Activated T-helper 2 cell treated with anti-CD3 and anti-CD28 coated beads, Interferon-gamma antibody, Interleukin-2, Interleukin-4, amounts not matched to agents 10 μg/mL and 5 μg/mL and 100 μg/mL, durations not matched to agents 14 hours and 24 hours and 36 hours (primary cell): ENCODE results near the gene SBNO2. TPM values are rescaled to one million over a fixed set of nuclear protein-coding genes. Genes with fewer than 3 reads are reported as not detected.
"Not testable (repeated sequence)": the region's sequence is repeated elsewhere in the genome, so short reads cannot be mapped to it uniquely, and the experiment has no call there.

Experiments
- DNase-seq: peaks from one replicate; pipeline ENCODE4 v3.0.0; 2021; ENCODE audit warnings: low spot score
- H3K27ac Mint-ChIP-seq: one replicate; pipeline ENCODE4 v1.8.0; 2021; ENCODE audit warnings: mixed read lengths
- H3K27me3 Mint-ChIP-seq: one replicate; pipeline ENCODE4 v1.8.0; 2021; ENCODE audit warnings: low read depth, mixed read lengths
- H3K36me3 Mint-ChIP-seq: one replicate; pipeline ENCODE4 v1.8.0; 2021; ENCODE audit warnings: low read depth, mixed read lengths
- H3K4me1 Mint-ChIP-seq: one replicate; pipeline ENCODE4 v1.8.0; 2021; ENCODE audit warnings: low read depth, mixed read lengths
- H3K4me3 Mint-ChIP-seq: one replicate; pipeline ENCODE4 v1.8.0; 2021; ENCODE audit warnings: low read depth, mild to moderate bottlenecking, moderate library complexity, mixed read lengths
- H3K9me3 Mint-ChIP-seq: one replicate; pipeline ENCODE4 v1.8.0; 2021; ENCODE audit warnings: mixed read lengths
- intact Hi-C: fragments of 100-400 bp; cut with micrococcal nuclease; formaldehyde crosslinking; loops from one replicate; pipeline ENCODE4 v1.15.1; 2023
- total RNA-seq: library from RNA; stranded (reverse); gene quantifications from 2 replicates; pipeline ENCODE4 v1.2.3, GENCODE V29; 2022

SBNO2 gene
- total RNA-seq, 1 donor from 2014 or later, result 82.8 TPM

DNA sequence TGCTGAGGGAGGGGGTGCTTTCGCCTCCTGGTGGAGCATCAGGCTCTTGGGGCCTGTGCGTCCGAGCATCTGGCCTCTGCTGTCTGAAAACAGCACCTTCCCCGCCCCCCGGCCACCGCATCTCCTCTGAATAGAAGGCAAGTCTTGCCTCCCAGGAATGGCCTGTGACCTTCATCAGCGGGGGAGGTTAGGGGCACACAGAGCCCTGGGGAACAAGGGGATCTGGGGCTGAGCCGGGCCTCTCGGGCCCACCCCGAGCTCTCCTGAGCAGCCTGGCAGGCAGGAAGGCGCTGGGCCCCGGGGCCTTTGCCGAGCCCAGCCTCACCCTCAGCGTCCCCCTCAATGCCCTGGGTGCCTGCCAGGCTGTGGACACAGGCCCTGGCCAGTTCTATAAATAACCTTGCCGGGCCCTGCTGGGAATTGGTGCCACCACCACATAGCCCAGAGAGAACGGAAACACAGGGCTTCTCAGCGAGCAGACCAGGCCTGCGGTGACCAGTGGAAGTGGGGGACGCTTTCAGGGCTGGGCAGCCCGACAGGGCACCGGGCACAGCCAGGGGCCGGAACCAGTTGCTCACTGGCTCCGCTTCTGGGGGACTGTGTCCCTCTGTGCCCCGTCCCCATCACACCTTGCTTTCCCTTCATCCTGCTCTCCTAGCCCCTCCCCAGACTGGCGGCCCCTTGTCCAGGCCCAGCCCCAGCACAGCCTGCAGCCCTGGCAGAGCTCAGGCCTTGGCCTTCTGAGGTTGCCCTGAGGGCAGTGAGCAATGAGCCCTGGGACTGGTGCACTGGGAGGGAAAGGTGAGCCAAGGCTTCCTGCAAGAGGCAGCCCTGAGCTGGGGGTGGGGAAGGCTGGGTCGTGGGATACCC is 41.0 kb upstream of the SBNO2 start:
- Mint-ChIP-seq H3K9me3 (no peaks in the 10 kb centered on the region), H3K4me1 (peaks cover 15% of the 10 kb centered on the region), H3K36me3 (peaks cover 28% of the 10 kb centered on the region), H3K27me3 (no peaks in the 10 kb centered on the region), H3K27ac (no peak overlapping the region), H3K4me3 (no peak overlapping the region)
- no peak for DNase-seq
- intact Hi-C loops, result no loop called here

GRCh38 chr19:1214299-1214861 is 40.3 kb upstream of the SBNO2 start:
- peaks cover 18% of the 10 kb centered on the region for H3K4me1 Mint-ChIP-seq
- H3K27me3 Mint-ChIP-seq, result no peaks in the 10 kb centered on the region
- no peak for DNase-seq
- peak overlapping the region; percentile 72 for H3K4me3 Mint-ChIP-seq
- intact Hi-C loops, result no loop called here
- peak overlapping the region; percentile 98 for H3K27ac Mint-ChIP-seq
- H3K36me3 Mint-ChIP-seq, result peaks cover 33% of the 10 kb centered on the region
- no peaks in the 10 kb centered on the region for H3K9me3 Mint-ChIP-seq

GRCh38 chr19:1213391-1214286 is 39.6 kb upstream of the SBNO2 start:
- intact Hi-C loops, result no loop called here

DNA sequence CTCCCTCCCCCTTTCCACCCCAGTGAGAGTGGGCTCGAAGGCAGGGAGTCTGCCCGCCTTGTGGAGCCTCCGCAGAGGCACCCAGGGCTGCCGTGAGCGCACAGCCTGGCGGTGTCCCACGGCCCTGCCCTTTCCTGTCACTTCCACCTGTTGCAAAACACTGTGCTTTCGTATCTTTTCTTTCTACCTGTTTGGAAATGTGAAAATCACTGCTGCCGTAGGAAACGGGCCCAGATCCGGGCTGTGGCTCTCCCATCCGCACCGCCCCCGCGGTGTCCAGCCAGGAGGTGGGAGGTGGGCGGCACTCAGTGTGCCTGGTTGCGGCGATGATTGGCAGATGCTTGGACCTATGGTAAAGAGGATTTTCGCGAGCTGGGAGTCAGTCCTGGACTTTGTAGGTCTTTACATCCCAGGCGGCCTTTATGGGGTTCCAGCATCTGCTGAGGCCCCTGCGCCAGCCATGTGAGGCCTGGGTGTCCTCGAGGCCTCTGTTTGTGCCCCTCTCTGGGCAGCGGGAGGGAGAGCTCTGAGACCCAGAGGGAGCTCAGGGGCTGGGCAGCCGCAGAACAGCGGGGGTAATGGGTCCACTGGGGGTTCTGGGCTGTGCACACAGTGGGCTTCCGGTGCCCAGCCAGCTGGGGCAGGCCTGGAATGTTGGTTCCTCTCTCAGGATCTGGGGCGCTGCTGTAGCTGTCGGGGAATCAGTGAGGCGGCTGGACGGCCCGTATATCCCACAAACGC is 37.6 kb upstream of the SBNO2 start:
- H3K27me3 Mint-ChIP-seq, result no peaks in the 10 kb centered on the region
- H3K36me3 Mint-ChIP-seq, result peaks cover 44% of the 10 kb centered on the region
- H3K4me1 Mint-ChIP-seq, result peaks cover 18% of the 10 kb centered on the region
- DNase-seq, result no peak
- intact Hi-C loops, result no loop called here
- H3K4me3 Mint-ChIP-seq, result peak overlapping the region; percentile 26
- no peak overlapping the region for H3K27ac Mint-ChIP-seq
- H3K9me3 Mint-ChIP-seq, result no peaks in the 10 kb centered on the region

More at GRCh38 chr19:1213391-1214286, 39.6 kb upstream of the SBNO2 start:
- Mint-ChIP-seq H3K27me3 (no peaks in the 10 kb centered on the region), H3K4me3 (peak overlapping the region; percentile 72), H3K36me3 (peaks cover 33% of the 10 kb centered on the region), H3K9me3 (no peaks in the 10 kb centered on the region), H3K4me1 (peaks cover 18% of the 10 kb centered on the region), H3K27ac (peak overlapping the region; percentile 98)
- peak; percentile 42 for DNase-seq

DNA sequence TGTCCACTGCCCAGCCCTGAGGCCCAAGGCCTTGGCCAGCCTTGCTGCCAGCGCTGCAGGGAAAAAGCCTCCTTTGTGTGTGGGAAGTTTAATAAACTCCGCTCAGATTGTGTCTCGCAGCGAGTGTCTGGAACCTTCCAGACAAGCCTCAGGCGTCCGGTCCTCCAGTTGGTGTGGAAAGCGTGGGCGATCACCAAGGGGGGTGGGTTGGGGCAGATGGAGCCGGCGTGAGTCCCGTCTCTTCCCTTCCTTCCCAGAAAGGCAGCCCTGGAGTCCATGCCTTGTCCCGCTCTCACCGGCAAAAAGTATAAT is 36.1 kb upstream of the SBNO2 start:
- peaks cover 46% of the 10 kb centered on the region for H3K36me3 Mint-ChIP-seq
- no peaks in the 10 kb centered on the region for H3K9me3 Mint-ChIP-seq
- H3K4me1 Mint-ChIP-seq, result peaks cover 19% of the 10 kb centered on the region
- intact Hi-C loops, result no loop called here
- no peak overlapping the region for H3K4me3 Mint-ChIP-seq
- no peaks in the 10 kb centered on the region for H3K27me3 Mint-ChIP-seq
- DNase-seq, result no peak
- H3K27ac Mint-ChIP-seq, result no peak overlapping the region

GRCh38 chr19:1208830-1209229 is 34.8 kb upstream of the SBNO2 start:
- H3K27me3 Mint-ChIP-seq, H3K27ac Mint-ChIP-seq, H3K9me3 Mint-ChIP-seq, DNase-seq, intact Hi-C loops: not testable (repeated sequence)
- Mint-ChIP-seq H3K36me3 (peaks cover 43% of the 10 kb centered on the region), H3K4me3 (peak overlapping the region; percentile 26), H3K4me1 (peaks cover 18% of the 10 kb centered on the region)

DNA sequence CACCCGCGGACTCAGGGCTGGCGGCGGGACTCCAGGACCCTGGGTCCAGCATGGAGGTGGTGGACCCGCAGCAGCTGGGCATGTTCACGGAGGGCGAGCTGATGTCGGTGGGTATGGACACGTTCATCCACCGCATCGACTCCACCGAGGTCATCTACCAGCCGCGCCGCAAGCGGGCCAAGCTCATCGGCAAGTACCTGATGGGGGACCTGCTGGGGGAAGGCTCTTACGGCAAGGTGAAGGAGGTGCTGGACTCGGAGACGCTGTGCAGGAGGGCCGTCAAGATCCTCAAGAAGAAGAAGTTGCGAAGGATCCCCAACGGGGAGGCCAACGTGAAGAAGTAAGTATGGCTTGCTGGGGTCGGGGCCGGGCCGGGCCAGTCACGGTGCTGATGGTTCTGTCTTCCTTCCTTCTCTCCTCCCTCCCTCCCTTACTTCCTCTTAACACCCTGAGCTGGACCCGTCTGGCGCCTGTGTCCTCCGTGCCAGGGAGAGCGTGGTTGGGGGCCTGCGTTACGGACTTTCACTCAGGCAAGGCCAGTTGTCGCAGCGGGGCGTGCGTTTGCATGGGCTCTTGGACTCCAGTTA is 32.9 kb upstream of the SBNO2 start:
- peaks cover 20% of the 10 kb centered on the region for H3K4me1 Mint-ChIP-seq
- H3K4me3 Mint-ChIP-seq, result peak overlapping the region; percentile 91
- intact Hi-C loops, result no loop called here
- no peaks in the 10 kb centered on the region for H3K27me3 Mint-ChIP-seq
- peaks cover 35% of the 10 kb centered on the region for H3K36me3 Mint-ChIP-seq
- DNase-seq, result no peak
- H3K9me3 Mint-ChIP-seq, result no peaks in the 10 kb centered on the region
- peak overlapping the region; percentile 77 for H3K27ac Mint-ChIP-seq

DNA sequence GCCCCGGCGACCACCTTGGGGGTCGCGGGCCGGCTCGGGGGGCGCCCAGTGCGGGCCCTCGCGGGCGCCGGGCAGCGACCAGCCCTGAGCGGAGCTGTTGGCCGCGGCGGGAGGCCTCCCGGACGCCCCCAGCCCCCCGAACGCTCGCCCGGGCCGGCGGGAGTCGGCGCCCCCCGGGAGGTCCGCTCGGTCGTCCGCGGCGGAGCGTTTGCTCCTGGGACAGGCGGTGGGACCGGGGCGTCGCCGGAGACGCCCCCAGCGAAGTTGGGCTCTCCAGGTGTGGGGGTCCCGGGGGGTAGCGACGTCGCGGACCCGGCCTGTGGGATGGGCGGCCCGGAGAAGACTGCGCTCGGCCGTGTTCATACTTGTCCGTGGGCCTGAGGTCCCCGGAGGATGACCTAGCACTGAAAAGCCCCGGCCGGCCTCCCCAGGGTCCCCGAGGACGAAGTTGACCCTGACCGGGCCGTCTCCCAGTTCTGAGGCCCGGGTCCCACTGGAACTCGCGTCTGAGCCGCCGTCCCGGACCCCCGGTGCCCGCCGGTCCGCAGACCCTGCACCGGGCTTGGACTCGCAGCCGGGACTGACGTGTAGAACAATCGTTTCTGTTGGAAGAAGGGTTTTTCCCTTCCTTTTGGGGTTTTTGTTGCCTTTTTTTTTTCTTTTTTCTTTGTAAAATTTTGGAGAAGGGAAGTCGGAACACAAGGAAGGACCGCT is 32.2 kb upstream of the SBNO2 start:
- Mint-ChIP-seq H3K27ac (peak overlapping the region; percentile 77), H3K36me3 (peaks cover 30% of the 10 kb centered on the region), H3K9me3 (no peaks in the 10 kb centered on the region), H3K4me1 (peaks cover 16% of the 10 kb centered on the region), H3K27me3 (no peaks in the 10 kb centered on the region), H3K4me3 (peak overlapping the region; percentile 91)
- no peak for DNase-seq
- intact Hi-C loops, result no loop called here

DNA sequence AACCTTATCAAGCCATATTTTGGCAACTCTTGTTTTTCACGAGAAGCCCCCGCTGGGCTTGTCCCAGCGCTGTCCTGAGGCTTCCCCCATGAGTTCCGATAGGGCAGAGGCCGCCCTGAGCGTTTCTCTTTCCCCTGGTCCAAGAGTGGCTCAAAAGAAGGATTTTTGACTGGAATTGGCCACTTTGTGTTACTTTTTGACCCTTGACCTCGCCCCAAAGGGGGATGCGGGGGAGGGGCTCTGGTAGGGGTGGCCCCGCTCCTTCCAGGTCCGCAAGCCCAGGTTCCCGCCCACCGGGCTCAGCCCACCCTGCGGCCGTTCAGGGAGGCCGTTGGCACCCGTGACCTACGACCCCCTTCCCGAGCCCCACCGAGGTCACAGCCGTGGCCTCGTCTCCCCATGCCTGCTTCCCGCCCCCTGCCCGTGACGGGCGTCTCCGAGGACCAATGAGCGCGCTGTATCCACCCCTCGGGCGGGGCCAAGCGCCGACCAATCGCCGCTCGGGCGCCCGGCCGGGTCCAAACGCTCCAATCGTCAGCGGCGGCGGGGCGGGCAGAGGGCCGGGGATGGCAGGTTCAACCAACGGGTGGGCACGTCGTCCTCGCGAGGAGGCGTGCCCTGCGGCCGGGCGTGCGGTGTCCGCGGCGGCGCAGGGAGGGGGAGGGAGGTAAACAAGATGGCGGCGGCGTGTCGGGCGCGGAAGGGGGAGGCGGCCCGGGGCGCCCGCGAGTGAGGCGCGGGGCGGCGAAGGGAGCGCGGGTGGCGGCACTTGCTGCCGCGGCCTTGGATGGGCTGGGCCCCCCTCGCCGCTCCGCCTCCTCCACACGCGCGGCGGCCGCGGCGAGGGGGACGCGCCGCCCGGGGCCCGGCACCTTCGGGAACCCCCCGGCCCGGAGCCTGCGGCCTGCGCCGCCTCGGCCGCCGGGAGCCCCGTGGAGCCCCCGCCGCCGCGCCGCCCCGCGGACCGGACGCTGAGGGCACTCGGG is 31.3 kb upstream of the SBNO2 start, which contains the start of gene STK11:
Gene STK11 (plus strand): TSS at position 665 of the 986 bp plus-strand sequence. CDS start 1,136 bp downstream, outside the sequence.
- H3K4me3 Mint-ChIP-seq, result peak within 1 kb of the TSS; percentile 91
- peaks cover 16% of the 10 kb centered on the region for H3K4me1 Mint-ChIP-seq
- peak within 1 kb of the TSS; percentile 77 for H3K27ac Mint-ChIP-seq
- no peaks in the 10 kb centered on the region for H3K9me3 Mint-ChIP-seq
- H3K27me3 Mint-ChIP-seq, result no peaks in the 10 kb centered on the region
- intact Hi-C loops, result no loop called here
- peak; percentile 100 for DNase-seq
- H3K36me3 Mint-ChIP-seq, result peaks cover 26% of the 10 kb centered on the region

DNA sequence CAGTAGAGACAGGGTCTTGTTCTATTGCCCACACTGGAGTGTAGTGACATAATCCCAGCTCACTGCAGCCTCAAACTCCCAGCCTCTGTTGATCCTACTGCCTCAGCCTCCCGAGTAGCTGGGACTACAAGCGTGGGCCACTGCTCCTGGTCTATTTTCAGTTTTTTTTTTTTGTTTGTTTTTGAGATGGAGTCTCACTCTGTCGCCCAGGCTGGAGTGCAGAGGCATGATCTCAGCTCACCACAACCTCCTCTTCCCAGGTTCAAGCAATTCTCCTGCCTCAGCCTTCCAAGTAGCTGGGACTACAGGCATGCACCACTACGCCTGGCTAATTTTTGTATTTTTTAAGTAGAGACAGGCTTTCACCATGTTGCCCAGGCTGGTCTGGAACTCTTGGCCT is 26.5 kb upstream of the SBNO2 start:
- intact Hi-C loops, H3K4me3 Mint-ChIP-seq, DNase-seq, H3K9me3 Mint-ChIP-seq, H3K36me3 Mint-ChIP-seq, H3K27me3 Mint-ChIP-seq, H3K27ac Mint-ChIP-seq: not testable (repeated sequence)
- H3K4me1 Mint-ChIP-seq, result peaks cover 12% of the 10 kb centered on the region

- Mint-ChIP-seq H3K27ac (no peak overlapping the region), H3K4me1 (peaks cover 12% of the 10 kb centered on the region), H3K4me3 (no peak overlapping the region), H3K9me3 (no peaks in the 10 kb centered on the region), H3K36me3 (no peaks in the 10 kb centered on the region), H3K27me3 (no peaks in the 10 kb centered on the region)
- intact Hi-C loops, result no loop called here
- DNase-seq, result no peak
Observed at GRCh38 chr19:1199531-1199930, 25.5 kb upstream of the SBNO2 start.
